Measurements from ENCODE around the gene SYNE1. TPM values are rescaled to one million over a fixed set of nuclear protein-coding genes. Genes with fewer than 3 reads are reported as not detected.

SYNE1 gene
- total RNA-seq, 2 experiments from 2014 or later, result 74.6 to 140 TPM

GRCh38 chr6:152636609-152637295 lies 410 bp downstream of the SYNE1 start:
- ChIA-PET POLR2A (interaction anchor here (0.7 kb wide), 1 partner anchor 32 kb away, joined by 4 read pairs; no protein-coding TSS in a partner anchor), CTCF (ENCODE audit: unreplicated experiment) (no interaction called here)
- Histone ChIP-seq H3K79me2 (ENCODE audit: insufficient read depth, low read depth, low read length) (no peaks in the 10 kb centered on the region), H3K4me1 (ENCODE audit: insufficient read depth, low read length, poor library complexity, severe bottlenecking) (peaks cover 17% of the 10 kb centered on the region), H4K20me1 (ENCODE audit: insufficient read depth, low read length) (no peaks in the 10 kb centered on the region), H3K27ac (ENCODE audit: low read depth, low read length, poor library complexity, severe bottlenecking) (no peak overlapping the region), H3K9me2 (ENCODE audit: insufficient read depth, low read length) (no peaks in the 10 kb centered on the region), H3K36me3 (ENCODE audit: insufficient read depth, low read length) (no peaks in the 10 kb centered on the region), H3K4me3 (ENCODE audit: low read depth, low read length, poor library complexity, severe bottlenecking) (peak overlapping the region; percentile 65), H2AFZ (ENCODE audit: low read length) (peak overlapping the region; percentile 70), H3K4me2 (ENCODE audit: low read length) (peak overlapping the region; percentile 56), H3K9me3 (ENCODE audit: low read length) (no peaks in the 10 kb centered on the region)
- no TSS peak for BruUV-seq (replicated peaks)
- TF ChIP-seq CTCF (conservative IDR thresholded peaks at IDR 0.05; ENCODE audit: low read length) (no peak), EZH2phosphoT487 (IDR thresholded peaks at IDR 0.05; ENCODE audit: borderline replicate concordance, low read depth, low read length) (no peak)
- peak; percentile 19 for DNase-seq (ENCODE audit: low spot score)
- intact Hi-C loops (cut with micrococcal nuclease; ENCODE audit: unreplicated experiment), result no loop called here

GRCh38 chr6:152636021-152636608 lies 1.0 kb downstream of the SYNE1 start:
- H3K9me2 ChIP-seq (ENCODE audit: insufficient read depth, low read length), result no peaks in the 10 kb centered on the region

More at GRCh38 chr6:152636021-152636608, 1.0 kb downstream of the SYNE1 start:
- Histone ChIP-seq H4K20me1 (ENCODE audit: insufficient read depth, low read length) (no peaks in the 10 kb centered on the region), H3K4me2 (ENCODE audit: low read length) (peak overlapping the region; percentile 56), H3K79me2 (ENCODE audit: insufficient read depth, low read depth, low read length) (no peaks in the 10 kb centered on the region), H3K36me3 (ENCODE audit: insufficient read depth, low read length) (no peaks in the 10 kb centered on the region), H2AFZ (ENCODE audit: low read length) (peak overlapping the region; percentile 70), H3K27ac (ENCODE audit: low read depth, low read length, poor library complexity, severe bottlenecking) (no peak overlapping the region), H3K4me3 (ENCODE audit: low read depth, low read length, poor library complexity, severe bottlenecking) (peak overlapping the region; percentile 65), H3K9me3 (ENCODE audit: low read length) (no peaks in the 10 kb centered on the region), H3K4me1 (ENCODE audit: insufficient read depth, low read length, poor library complexity, severe bottlenecking) (peaks cover 17% of the 10 kb centered on the region)
- no peak for TF ChIP-seq CTCF (conservative IDR thresholded peaks at IDR 0.05; ENCODE audit: low read length)
- TF ChIP-seq EZH2phosphoT487 (IDR thresholded peaks at IDR 0.05; ENCODE audit: borderline replicate concordance, low read depth, low read length), result no peak
- POLR2A ChIA-PET, result interaction anchor here (0.7 kb wide), 1 partner anchor 1287 kb away, joined by 3 read pairs; no protein-coding TSS in a partner anchor
- intact Hi-C loops (cut with micrococcal nuclease; ENCODE audit: unreplicated experiment), result no loop called here
- CTCF ChIA-PET (ENCODE audit: unreplicated experiment), result no interaction called here
- BruUV-seq (replicated peaks), result no TSS peak
- peak; percentile 23 for DNase-seq (ENCODE audit: low spot score)

All from OCI-LY7 (cell line).